KOPT-K1 (cell line): ENCODE results near the gene EPO.
"Not testable (repeated sequence)": the region's sequence is repeated elsewhere in the genome, so short reads cannot be mapped to it uniquely, and the experiment has no call there.

Source experiments
- H3K27ac ChIP-seq: fragments of 200-600 bp; sonication (generic); 2 replicates; pipeline ENCODE4 v1.5.1; 2016; ENCODE audit warnings: antibody characterized with exemption, mild to moderate bottlenecking, low read depth, low read length; ENCODE audit not compliant: poor library complexity, severe bottlenecking
- H3K36me3 ChIP-seq: fragments of 200-600 bp; sonication (generic); 2 replicates; pipeline ENCODE4 v1.5.1; 2017; ENCODE audit warnings: antibody characterized with exemption, mild to moderate bottlenecking, low read length, moderate library complexity; ENCODE audit not compliant: insufficient read depth
- H3K9me3 ChIP-seq: fragments of 200-600 bp; sonication (generic); 2 replicates; pipeline ENCODE4 v1.5.1; 2017; ENCODE audit warnings: antibody characterized with exemption, low read length, mild to moderate bottlenecking; ENCODE audit not compliant: insufficient read depth, poor library complexity, severe bottlenecking

Gene EPO

GRCh38 chr7:100731937-100732636 lies 11.8 kb downstream of the EPO start:
- Histone ChIP-seq H3K9me3 (no peaks in the 10 kb centered on the region), H3K36me3 (no peaks in the 10 kb centered on the region), H3K27ac (no peak overlapping the region)

- Histone ChIP-seq H3K36me3 (no peaks in the 10 kb centered on the region), H3K9me3 (no peaks in the 10 kb centered on the region), H3K27ac (no peak overlapping the region)
Measured at GRCh38 chr7:100735730-100736129, 15.5 kb downstream of the EPO start.

GRCh38 chr7:100736671-100737070 lies 16.4 kb downstream of the EPO start:
- no peaks in the 10 kb centered on the region for H3K9me3 ChIP-seq
- H3K36me3 ChIP-seq: no peaks in the 10 kb centered on the region
- no peak overlapping the region for H3K27ac ChIP-seq

- no peaks in the 10 kb centered on the region for H3K36me3 ChIP-seq
- no peak overlapping the region for H3K27ac ChIP-seq
- peaks cover 7% of the 10 kb centered on the region for H3K9me3 ChIP-seq
Measured at GRCh38 chr7:100739934-100740333, 19.7 kb downstream of the EPO start.

- no peak overlapping the region for H3K27ac ChIP-seq
- H3K36me3 ChIP-seq: no peaks in the 10 kb centered on the region
- peaks cover 7% of the 10 kb centered on the region for H3K9me3 ChIP-seq
Measured at GRCh38 chr7:100744605-100745004, 24.3 kb downstream of the EPO start.

GRCh38 chr7:100745184-100745583 lies 24.9 kb downstream of the EPO start:
- no peaks in the 10 kb centered on the region for H3K36me3 ChIP-seq
- peaks cover 7% of the 10 kb centered on the region for H3K9me3 ChIP-seq
- no peak overlapping the region for H3K27ac ChIP-seq

GRCh38 chr7:100752994-100753393 lies 32.7 kb downstream of the EPO start:
- H3K36me3 ChIP-seq: no peaks in the 10 kb centered on the region
- no peak overlapping the region for H3K27ac ChIP-seq
- no peaks in the 10 kb centered on the region for H3K9me3 ChIP-seq

- Histone ChIP-seq H3K27ac (no peak overlapping the region), H3K9me3 (no peaks in the 10 kb centered on the region), H3K36me3 (no peaks in the 10 kb centered on the region)
Measured at GRCh38 chr7:100753750-100754149, 33.5 kb downstream of the EPO start.

- H3K9me3 ChIP-seq: no peaks in the 10 kb centered on the region
- no peaks in the 10 kb centered on the region for H3K36me3 ChIP-seq
- H3K27ac ChIP-seq: no peak overlapping the region
Measured at GRCh38 chr7:100759357-100760171, 39.3 kb downstream of the EPO start.

GRCh38 chr7:100762841-100763240 lies 42.6 kb downstream of the EPO start:
- not testable (repeated sequence) for H3K27ac ChIP-seq, H3K9me3 ChIP-seq, H3K36me3 ChIP-seq

- no peak overlapping the region for H3K27ac ChIP-seq
- H3K36me3 ChIP-seq: no peaks in the 10 kb centered on the region
- H3K9me3 ChIP-seq: no peaks in the 10 kb centered on the region
Measured at GRCh38 chr7:100763556-100764140, 43.4 kb downstream of the EPO start.

- Histone ChIP-seq H3K9me3 (no peaks in the 10 kb centered on the region), H3K27ac (no peak overlapping the region), H3K36me3 (no peaks in the 10 kb centered on the region)
Measured at GRCh38 chr7:100764841-100765240, 44.6 kb downstream of the EPO start.

- no peak overlapping the region for H3K27ac ChIP-seq
- H3K36me3 ChIP-seq: no peaks in the 10 kb centered on the region
- no peaks in the 10 kb centered on the region for H3K9me3 ChIP-seq
Measured at GRCh38 chr7:100765250-100765649, 45.0 kb downstream of the EPO start.

- Histone ChIP-seq H3K36me3 (no peaks in the 10 kb centered on the region), H3K9me3 (no peaks in the 10 kb centered on the region), H3K27ac (no peak overlapping the region)
Measured at GRCh38 chr7:100768784-100769183, 48.5 kb downstream of the EPO start.
